MCF 10A (cell line): ENCODE results near the gene ZKSCAN2. TPM values are rescaled to one million over a fixed set of nuclear protein-coding genes. Genes with fewer than 3 reads are reported as not detected.

Experiments used
- BruUV-seq: library from RNA; stranded (reverse); fragments of 400-500 nt; replicated peaks from 2 replicates; lab custom pipeline; 2021; lab: Mats Ljungman, UMichigan
- CTCF ChIA-PET: fragments of 300-600 bp; sonication (Branson Sonifier 250); formaldehyde crosslinking; extraction: SDS; loops from one replicate; lab custom pipeline; 2021; ENCODE audit warnings: antibody characterized with exemption, inconsistent platforms; lab: Yijun Ruan, JAX
- POLR2A ChIA-PET: fragments of 300-600, 350-650 bp; sonication (Branson Sonifier 250); formaldehyde crosslinking; extraction: SDS; loops from one replicate; lab custom pipeline; 2020; ENCODE audit warnings: antibody characterized with exemption, inconsistent platforms; lab: Yijun Ruan, JAX
- DNase-seq: peaks from one replicate; pipeline ENCODE4 v3.0.0-alpha.2; 2018; ENCODE audit not compliant: unreplicated experiment
- H3K27ac Mint-ChIP-seq: one replicate; pipeline ENCODE4 v1.8.0; 2022; ENCODE audit warnings: mild to moderate bottlenecking, low read depth, mixed read lengths; ENCODE audit not compliant: unreplicated experiment
- H3K27me3 Mint-ChIP-seq: one replicate; pipeline ENCODE4 v1.8.0; 2022; ENCODE audit warnings: mixed read lengths; ENCODE audit not compliant: insufficient read depth, unreplicated experiment
- H3K36me3 Mint-ChIP-seq: one replicate; pipeline ENCODE4 v1.8.0; 2022; ENCODE audit warnings: mild to moderate bottlenecking, moderate library complexity, mixed read lengths; ENCODE audit not compliant: insufficient read depth, unreplicated experiment
- H3K4me1 Mint-ChIP-seq: one replicate; pipeline ENCODE4 v1.8.0; 2022; ENCODE audit warnings: mixed read lengths; ENCODE audit not compliant: insufficient read depth, unreplicated experiment
- H3K4me3 Mint-ChIP-seq: one replicate; pipeline ENCODE4 v1.8.0; 2022; ENCODE audit warnings: mild to moderate bottlenecking, moderate library complexity, mixed read lengths; ENCODE audit not compliant: unreplicated experiment
- H3K9me3 Mint-ChIP-seq: one replicate; pipeline ENCODE4 v1.8.0; 2022; ENCODE audit warnings: mixed read lengths; ENCODE audit not compliant: unreplicated experiment
- CTCF ChIP-seq: fragments of 200-600 bp; IDR thresholded peaks from one replicate; pipeline ENCODE4 v1.8.0; 2022; ENCODE audit warnings: antibody characterized with exemption, mild to moderate bottlenecking; ENCODE audit not compliant: unreplicated experiment
- intact Hi-C: fragments of 100-400 bp; cut with micrococcal nuclease; formaldehyde crosslinking; loops from 2 replicates; pipeline ENCODE4 v1.14.1; 2022
- total RNA-seq: library from RNA; stranded (reverse); gene quantifications from 2 replicates; pipeline ENCODE4 v1.2.3, GENCODE V29; 2022

Gene ZKSCAN2
- total RNA-seq, 1 experiment from 2014 or later: 7.8 TPM

- Mint-ChIP-seq H3K27ac (no peak overlapping the region), H3K4me1 (no peaks in the 10 kb centered on the region), H3K27me3 (peaks cover 31% of the 10 kb centered on the region), H3K4me3 (no peak overlapping the region), H3K9me3 (no peaks in the 10 kb centered on the region), H3K36me3 (peaks cover 6% of the 10 kb centered on the region)
- POLR2A ChIA-PET: interaction anchor here (0.6 kb wide), 1 partner anchor 98 kb away, joined by 4 read pairs; no protein-coding TSS in a partner anchor
- BruUV-seq: no TSS peak
- no peak for TF ChIP-seq CTCF
- intact Hi-C loops: no loop called here
- no peak for DNase-seq
- CTCF ChIA-PET: interaction anchor here (0.6 to 11.5 kb wide), 3 partner anchors 9 to 91 kb away, joined by 5 to 95 read pairs (median 5); no protein-coding TSS in a partner anchor
Observed at GRCh38 chr16:25217112-25217511, 40.5 kb downstream of the ZKSCAN2 start.

GRCh38 chr16:25213709-25214397 is 43.8 kb downstream of the ZKSCAN2 start:
- Mint-ChIP-seq H3K36me3 (no peaks in the 10 kb centered on the region), H3K4me3 (no peak overlapping the region), H3K27ac (no peak overlapping the region), H3K4me1 (no peaks in the 10 kb centered on the region), H3K9me3 (no peaks in the 10 kb centered on the region), H3K27me3 (peaks cover 31% of the 10 kb centered on the region)
- no peak for DNase-seq
- intact Hi-C loops: no loop called here
- BruUV-seq: no TSS peak
- ChIA-PET CTCF (interaction anchor here (0.6 to 2.4 kb wide), 4 partner anchors 12 to 34 kb away, joined by 3 to 23 read pairs (median 6); no protein-coding TSS in a partner anchor), POLR2A (no interaction called here)
- no peak for TF ChIP-seq CTCF

DNA sequence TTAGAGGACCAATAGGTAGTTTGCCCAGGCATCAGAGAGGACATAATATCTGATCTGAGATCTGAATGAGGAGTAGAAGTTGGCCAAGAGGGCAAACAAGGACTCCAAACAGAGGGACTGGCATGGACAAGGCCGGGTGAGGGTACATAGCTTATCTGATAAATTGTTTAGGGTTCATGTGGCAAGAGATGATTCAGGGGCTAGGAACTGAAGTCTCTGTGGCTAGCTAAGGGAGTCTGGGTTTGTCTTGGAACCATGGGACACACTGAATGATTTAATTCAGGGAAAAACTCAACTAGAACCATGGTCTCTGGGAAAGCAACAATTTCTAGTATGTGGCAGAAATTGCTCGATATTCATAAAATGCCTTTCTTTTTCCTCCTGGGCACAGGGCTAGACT is 45.0 kb downstream of the ZKSCAN2 start:
- TF ChIP-seq CTCF: no peak
- ChIA-PET POLR2A (no interaction called here), CTCF (interaction anchor here (0.6 to 1.7 kb wide), 2 partner anchors 13 to 233 kb away, joined by 3 to 5 read pairs; no protein-coding TSS in a partner anchor)
- H3K27me3 Mint-ChIP-seq: peaks cover 22% of the 10 kb centered on the region
- H3K36me3 Mint-ChIP-seq: no peaks in the 10 kb centered on the region
- no peak overlapping the region for H3K27ac Mint-ChIP-seq
- no peaks in the 10 kb centered on the region for H3K4me1 Mint-ChIP-seq
- no TSS peak for BruUV-seq
- no peaks in the 10 kb centered on the region for H3K9me3 Mint-ChIP-seq
- intact Hi-C loops: no loop called here
- H3K4me3 Mint-ChIP-seq: no peak overlapping the region
- no peak for DNase-seq

- no peaks in the 10 kb centered on the region for H3K36me3 Mint-ChIP-seq
- CTCF ChIA-PET: interaction anchor here (1.2 to 4.9 kb wide), 2 partner anchors 14 to 23 kb away, joined by 5 to 30 read pairs; no protein-coding TSS in a partner anchor
- peaks cover 11% of the 10 kb centered on the region for H3K27me3 Mint-ChIP-seq
- H3K27ac Mint-ChIP-seq: no peak overlapping the region
- intact Hi-C loops: no loop called here
- H3K9me3 Mint-ChIP-seq: no peaks in the 10 kb centered on the region
- DNase-seq: no peak
- POLR2A ChIA-PET: interaction anchor here (0.6 to 1.1 kb wide), 2 partner anchors 101 to 116 kb away, joined by 3 to 4 read pairs; no protein-coding TSS in a partner anchor
- no TSS peak for BruUV-seq
- no peak for TF ChIP-seq CTCF
- H3K4me3 Mint-ChIP-seq: no peak overlapping the region
- H3K4me1 Mint-ChIP-seq: no peaks in the 10 kb centered on the region
Observed at GRCh38 chr16:25210758-25211157, 46.9 kb downstream of the ZKSCAN2 start.
